HTR-8/SVneo (cell line): ENCODE data around the gene IGLL5.

Experiments used
- DNase-seq: peaks from one replicate; pipeline ENCODE4 v3.0.0; 2011; ENCODE audit warnings: low spot score, mixed read lengths; ENCODE audit not compliant: insufficient read length
- FAIRE-seq: peaks from 2 replicates; lab custom pipeline; 2011; peaks lifted over from hg19 to GRCh38; lab: Jason Lieb, UNC

IGLL5 gene

DNA sequence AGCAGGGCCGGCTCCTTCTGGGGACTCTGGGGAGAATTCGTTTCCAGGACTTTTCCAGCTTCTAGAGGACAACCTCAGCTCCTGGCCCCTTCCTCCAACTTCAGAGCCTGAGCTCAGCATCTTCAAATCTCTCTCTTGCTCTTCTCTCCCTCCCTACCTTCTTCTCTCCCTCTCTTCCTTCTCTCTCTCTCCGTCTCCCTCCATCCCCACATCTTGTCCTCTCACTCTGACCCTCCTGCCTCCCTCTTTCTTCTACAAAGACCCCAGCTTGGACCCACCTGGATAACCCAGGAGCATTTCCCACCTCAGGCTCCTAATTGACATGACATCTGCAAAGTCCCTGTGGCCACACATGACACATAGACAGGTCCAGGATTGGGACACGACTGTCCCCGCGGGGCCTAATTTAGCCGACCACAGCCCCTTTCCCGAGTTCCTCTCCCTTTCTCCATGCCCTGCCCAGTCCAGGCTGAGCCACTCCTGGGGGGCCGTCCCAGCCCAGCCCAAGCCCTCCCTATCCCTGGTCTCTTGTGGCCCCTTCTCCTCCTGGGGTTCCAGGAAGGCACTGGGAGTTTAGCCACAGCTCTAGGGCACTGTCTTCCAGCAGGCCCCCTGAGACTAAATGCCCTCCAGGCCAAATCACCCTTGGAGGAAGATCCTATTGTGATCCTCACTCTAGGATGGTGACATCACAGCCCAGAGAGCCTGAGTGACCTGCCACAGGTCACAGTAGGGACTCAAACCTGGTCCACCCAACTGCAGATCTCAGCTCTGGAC, 36.9 kb downstream of the IGLL5 start:
- no peak for FAIRE-seq
- DNase-seq: no peak

DNA sequence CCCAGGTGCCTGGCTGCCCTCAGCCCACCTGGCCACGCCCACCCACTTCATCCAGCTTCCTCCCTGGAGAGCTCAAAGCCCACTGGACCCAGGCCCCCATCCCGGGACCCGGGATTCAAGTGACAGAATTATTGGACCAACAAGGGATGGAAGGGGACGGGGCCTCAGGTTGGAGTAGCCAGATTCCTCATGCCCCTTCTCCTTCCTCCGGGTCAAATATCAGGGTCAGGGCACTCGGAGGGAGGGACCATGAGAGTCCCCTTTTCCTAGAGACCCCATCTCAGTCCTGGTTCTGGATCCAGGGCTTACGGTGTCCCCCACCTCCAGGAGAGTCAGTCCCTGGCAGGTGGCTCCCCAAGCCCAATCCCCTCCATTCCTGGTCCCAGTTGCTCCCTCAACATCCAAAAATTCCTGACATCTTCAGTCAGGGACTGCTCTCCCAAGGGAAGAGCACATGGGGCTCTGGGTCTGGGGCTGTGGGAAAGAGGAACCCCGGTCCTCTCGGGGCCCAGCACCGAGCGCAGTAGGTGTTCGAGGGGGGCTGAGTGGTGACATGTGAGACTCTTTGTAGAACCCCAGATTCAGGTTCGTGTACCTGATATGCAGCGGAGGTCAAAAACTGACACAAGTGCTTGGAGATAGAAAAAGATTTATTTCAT, 37.7 kb downstream of the IGLL5 start:
- FAIRE-seq (no peak), DNase-seq (no peak)

DNA sequence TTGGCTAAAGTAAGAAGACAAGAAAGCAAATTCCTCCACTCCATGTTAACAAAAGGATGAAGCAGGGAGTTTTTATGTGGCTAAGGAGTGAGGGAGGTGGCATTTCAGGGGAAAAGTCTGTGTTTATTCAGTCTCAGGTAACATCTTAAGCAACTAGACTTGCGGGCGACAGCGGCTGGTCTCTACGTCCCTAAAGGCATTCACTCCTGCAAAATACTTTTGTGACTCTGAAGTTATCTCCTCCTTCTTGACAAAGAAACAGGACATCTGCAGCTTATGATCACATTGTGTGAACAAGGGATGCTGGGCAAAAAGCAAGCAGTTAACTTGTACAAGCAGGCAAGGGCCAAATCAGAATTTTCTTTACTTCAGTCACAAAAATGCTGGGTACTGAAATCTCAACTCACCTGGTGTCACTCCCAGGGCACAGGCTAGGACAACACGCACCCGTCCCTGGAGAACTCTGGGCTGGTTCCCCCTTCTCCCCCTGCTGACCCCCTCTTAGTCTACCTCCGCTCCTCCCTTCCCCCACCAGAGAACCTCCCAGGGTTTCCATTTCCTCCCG, 38.3 kb downstream of the IGLL5 start:
- DNase-seq: no peak
- no peak for FAIRE-seq

GRCh38 chr22:22926370-22927195, 39.0 kb downstream of the IGLL5 start:
- no peak for DNase-seq
- no peak for FAIRE-seq

DNA sequence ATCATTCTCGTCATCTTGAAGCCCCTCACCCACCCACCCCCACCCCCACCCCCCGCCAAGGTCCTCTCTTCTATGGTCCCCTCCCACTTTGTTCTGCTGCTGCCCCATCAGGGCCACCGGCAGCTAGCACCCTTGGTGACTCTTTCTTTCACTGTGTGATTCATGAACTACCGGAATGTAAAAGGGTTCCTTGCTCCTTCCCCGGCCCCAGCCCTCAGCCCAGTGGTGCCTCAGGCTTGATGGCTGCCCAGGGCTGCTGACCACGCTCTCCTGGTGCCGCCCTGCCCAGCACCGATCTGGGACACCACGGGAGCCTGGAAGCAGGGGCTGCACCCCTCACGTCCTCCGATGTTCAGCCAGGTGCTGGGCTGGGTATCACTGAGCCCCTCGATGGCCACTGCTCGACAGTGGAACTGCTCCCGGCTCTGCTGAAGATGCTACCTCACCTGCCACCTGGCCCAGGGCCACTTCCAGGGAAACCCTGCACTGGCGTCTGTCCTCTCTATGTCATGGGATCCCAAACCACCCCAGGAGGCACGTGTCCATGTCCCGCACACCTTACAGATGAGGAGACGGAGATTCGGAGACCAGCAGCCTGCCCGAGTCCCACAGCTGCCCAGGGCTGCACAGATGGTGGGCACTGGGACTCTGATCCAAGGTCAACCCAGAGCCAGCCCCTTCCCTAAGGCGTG, 39.7 kb downstream of the IGLL5 start:
- DNase-seq: no peak
- no peak for FAIRE-seq

- FAIRE-seq (no peak), DNase-seq (no peak)
Measured at GRCh38 chr22:22927888-22928665, 40.5 kb downstream of the IGLL5 start.

GRCh38 chr22:22928666-22929380, 41.2 kb downstream of the IGLL5 start:
- no peak for DNase-seq
- no peak for FAIRE-seq

GRCh38 chr22:22929381-22930221, 42.0 kb downstream of the IGLL5 start:
- no peak for FAIRE-seq
- no peak for DNase-seq

- DNase-seq (no peak), FAIRE-seq (no peak)
Measured at GRCh38 chr22:22930222-22930497, 42.5 kb downstream of the IGLL5 start.

DNA sequence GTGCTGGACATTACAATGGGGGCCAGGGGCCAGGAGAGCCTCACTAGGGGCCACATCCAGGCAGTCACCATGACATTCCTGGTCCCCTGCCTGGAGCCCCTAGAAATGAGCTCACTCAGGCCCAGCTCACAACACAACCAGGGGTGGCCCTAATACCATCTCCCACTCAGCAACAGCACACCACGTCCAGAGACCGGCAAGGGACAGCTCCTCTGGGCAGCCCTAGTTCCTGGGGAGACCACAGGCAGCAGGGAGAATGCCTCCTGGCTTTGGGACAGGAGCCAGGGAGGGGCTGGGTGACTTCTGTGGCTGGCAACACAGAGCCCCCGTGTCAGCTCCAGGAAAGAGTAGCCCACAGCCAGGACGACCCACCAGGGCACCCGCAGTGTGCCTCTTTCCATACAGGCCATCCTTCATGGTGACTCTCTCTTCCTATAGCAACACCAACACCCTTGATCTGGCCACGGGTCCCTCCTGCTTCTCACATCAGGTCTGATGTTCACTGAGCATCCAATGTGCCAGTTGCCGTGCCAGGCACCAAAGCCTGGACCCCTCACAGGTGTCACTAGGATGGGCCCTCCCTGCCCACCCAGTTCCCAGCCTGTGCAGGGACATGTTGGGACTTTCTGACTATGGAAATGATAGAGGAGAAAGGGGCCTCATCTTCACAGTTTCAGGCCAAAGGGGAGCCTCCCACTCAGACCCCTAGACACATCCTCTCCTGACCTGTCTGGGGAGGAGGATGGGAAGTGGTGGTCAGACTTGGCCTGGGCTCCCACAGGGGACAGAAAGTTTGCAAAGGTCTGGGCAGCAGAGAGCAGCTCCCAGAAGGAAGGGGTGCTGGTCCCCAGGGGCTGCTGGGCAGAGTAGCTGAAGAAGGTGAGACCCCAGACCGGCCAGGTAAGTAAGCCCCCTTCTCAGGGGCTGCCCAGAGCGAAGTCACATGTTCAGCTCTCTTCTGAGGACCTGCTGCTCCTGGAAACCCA, 43.2 kb downstream of the IGLL5 start:
- FAIRE-seq: no peak
- DNase-seq: no peak

GRCh38 chr22:22931557-22932270, 44.1 kb downstream of the IGLL5 start:
- DNase-seq: no peak
- FAIRE-seq: no peak

DNA sequence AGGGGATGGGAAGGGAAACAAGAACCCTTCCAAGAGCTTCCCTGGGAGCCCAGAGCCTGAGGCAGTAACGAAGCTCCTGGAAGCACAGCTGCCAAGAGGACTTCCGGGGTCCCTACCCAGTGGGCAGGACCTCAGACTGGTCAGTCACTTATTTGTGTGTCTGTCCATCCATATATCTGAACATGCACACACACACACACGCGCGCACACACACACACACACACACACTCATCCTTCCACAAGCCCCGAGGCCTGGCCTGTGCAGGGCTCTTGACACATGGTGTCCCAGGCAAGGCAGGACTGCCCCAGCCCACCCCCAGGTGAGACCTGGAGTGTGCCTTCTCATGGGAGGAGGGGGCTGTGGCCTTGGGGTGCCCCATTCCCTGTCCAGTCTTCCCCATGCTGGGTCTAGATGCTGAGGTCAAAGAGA, 44.9 kb downstream of the IGLL5 start:
- DNase-seq (no peak), FAIRE-seq (no peak)

DNA sequence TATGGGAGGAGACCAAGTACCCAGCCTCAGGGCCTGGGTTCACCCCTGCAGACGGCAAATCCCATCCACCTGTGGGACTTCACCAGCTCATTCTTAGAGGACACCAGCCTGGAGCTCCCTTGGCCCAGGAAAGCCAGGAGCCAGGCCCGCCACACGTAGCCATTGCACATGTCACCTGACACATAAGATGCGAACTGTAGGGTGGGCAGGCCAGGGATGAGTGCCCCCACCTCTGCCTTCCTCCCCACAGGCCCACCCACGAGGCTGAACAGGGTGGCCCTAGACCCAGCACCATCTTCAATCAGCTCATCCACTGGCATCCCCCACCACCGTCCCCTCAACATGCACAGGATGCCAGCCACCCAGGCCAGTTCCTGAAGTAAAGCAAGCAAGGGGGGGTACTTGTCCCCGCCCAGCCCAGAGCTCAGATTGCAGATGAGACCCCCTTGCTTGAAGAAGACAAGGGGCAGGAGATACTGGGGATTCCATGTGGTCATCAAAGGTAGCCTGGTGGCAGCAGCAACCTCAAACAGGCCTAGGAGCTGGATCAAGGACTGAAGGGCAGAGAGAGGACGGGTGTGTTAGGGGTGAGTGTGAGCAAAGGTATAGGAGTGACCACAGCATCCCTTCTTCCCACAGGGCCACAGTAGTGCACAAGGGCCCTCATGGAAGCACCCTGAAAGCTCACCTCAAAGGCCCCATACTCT, 45.6 kb downstream of the IGLL5 start:
- FAIRE-seq (no peak), DNase-seq (no peak)

DNA sequence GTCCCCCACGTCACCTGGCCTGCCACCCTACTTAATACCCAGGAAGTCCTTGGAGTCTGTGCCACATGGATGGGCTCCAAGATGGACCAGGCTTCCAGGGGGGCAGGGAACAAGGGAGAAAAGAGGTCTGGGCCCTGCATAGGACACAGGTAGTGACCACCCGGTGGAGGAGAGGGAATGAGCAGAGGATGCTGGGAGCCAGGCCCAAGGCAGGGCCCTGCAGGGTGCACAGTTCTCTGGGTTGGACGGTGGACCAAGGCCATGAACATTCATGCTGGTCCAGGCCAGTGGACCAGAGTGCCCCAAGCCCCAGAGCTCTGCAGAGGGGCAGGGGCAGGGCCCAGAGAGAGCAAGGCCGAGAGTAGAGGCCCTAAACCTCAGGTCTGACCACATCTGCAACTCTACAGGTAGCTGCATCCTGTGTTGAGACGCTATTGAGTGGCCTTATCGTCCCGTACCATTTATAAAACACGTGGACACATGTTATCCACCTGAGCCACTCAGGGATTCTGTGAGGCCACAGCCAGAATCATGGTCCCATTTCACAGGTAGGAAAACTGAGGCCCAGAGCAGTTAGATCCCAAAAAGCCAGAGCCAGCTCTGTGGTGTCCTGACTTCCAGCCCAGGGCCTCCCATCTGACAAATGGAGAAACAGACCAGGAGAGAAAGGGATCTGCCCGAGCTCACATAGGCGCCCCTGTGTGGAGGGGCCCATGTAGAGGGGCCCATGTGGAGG, 46.4 kb downstream of the IGLL5 start:
- no peak for DNase-seq
- FAIRE-seq: no peak

DNA sequence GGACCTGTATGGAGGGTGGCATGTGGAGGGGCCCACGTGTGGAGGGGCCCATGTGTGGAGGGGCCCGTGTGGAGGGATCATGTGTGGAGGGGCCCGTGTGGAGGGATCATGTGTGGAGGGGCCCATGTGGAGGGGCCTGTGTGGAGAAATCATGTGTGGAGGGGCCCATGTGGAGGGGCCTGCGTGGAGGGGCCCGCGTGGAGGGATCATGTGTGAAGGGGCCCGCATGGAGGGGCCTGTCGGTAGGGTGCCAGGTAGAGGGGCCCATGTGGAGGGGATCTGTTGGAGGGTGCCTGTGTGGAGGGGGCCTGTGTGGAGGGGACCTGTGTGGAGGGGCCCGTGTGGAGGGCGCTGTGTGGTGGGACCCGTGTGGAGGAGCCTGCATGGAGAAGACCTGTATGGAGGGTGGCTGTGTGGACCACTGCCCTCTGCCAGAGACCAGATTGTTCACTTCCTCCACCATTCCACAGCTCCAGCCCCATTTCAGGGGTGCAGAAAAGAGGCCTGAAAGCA, 47.0 kb downstream of the IGLL5 start:
- FAIRE-seq (no peak), DNase-seq (no peak)
